ENCODE results near the gene PAK2.
"Not testable (repeated sequence)": the region's sequence is repeated elsewhere in the genome, so short reads cannot be mapped to it uniquely, and the experiment has no call there.

Gene PAK2

DNA sequence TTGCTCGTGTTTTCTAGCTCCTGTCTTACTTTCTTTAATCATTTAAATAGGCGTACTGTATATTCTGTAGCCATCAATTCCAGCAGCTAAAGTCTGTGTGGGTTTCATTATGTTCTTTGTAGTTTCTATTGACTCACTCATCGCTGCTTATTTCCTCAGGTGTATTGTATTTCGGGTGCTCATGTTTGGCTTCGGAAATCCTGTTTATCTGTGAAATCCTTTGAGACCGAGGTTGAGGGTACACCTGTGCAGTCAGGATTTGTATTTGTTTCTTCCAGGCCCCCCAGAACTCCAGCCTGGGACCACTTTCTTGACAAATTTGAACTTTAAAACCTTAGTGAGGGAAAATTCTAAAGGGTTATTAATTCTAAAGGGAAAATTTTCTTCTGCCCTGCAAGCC is 2.0 kb upstream of the PAK2 start:
- no peak for DNase-seq

DNA sequence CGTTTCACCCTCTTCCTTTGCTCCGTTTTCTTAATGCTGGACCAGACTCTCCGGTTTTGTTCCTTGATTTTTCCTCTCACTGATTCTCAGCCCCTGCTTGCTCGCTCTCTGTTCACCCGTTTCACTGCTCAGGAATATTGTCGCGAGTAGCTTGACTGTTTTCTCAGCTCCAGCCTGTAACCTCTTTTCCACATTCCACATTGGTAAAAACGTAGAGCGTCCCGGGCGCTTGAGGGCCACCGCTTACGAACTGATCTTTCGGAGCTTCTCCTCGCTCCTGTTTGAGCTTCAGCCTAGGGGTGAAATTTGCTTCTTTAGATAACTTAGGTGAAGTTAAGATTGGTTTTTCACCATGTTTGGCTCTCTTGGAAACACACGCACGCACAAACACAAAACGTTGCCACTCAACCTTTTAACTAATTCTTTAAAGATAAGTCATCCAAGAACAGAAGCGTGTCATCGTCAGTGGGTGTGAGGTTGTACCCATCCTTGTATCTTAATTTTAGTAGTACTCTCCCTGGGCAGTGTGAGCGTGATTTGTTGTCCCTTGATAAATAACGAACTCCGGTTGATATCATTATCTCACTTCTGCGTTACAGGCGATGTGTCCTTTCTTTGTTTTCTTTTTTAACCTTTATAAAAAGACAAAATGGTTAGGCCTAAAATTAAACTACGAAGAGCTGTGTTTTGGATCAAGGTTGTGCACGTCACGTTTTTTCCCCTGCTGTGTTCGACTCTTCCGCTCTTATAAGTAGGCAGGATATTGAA is 1.0 kb downstream of the PAK2 start:
- peak; percentile 29 for DNase-seq

DNA sequence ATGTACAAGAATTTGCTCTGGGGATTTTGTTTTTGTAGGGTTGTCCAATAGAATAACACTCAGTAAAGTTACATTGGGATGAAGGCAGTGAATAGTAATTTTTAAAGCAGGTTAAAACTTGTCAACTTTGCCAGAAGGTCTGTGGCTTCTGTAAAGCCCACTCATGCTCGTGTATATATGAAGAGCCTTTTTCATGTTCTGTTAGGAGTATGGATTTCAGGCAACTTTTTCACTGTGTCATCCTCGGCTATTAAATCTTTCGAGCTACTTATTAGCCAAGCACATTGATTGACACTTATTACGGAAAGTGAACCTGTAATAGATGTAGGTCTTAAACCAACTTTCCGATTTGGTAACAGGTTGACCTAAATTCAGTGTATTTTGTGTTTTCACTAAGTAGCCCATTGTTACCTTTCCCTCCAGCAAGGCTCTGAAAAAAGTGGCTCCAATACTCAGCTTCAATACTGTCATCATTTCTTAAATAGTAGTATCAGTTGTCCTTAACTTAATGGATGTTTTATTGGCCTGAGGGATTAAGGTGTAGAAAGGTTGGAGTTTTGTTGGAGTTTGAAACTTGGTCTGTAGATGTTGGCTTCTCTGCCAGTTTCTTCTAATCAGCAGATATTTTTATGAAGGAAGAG is 1.7 kb downstream of the PAK2 start:
- no peak for DNase-seq

DNA sequence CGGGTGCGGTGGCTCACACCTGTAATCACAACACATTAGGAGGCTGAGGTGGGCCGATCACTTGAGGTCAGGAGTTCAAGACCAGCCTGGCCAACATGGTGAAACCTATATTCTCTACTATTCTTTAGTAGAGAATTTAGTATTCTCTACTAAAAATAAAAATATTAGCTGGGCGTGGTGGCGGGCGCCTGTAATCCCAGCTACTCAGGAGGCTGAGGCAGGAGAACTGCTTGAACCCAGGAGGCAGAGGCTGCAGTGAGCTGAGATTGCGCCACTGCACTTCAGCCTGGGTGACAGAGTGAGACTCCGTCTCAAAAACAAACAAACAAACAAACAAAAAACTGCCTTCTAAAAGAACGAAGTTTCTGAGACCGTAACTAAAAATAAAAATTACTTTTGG is 3.9 kb downstream of the PAK2 start:
- not testable (repeated sequence) for DNase-seq

DNA sequence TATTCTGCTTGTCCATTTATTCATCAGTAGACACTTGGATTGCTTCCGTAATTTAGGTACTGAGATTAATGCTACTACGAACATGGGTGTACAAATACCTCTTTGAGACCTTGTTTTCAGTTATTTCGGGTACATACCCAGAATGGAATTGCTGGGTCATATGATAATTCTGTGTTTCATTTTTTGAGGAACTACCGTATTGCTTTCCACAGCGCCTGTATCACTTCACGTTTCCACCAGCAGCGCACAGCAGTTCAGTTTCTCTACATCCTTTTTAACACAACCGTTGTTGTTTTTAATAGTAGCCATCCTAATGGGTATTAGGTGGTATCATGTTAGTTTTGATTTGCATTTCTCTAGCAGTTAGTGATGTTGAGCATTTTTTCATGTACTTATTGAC is 9.5 kb downstream of the PAK2 start:
- no peak for DNase-seq

DNA sequence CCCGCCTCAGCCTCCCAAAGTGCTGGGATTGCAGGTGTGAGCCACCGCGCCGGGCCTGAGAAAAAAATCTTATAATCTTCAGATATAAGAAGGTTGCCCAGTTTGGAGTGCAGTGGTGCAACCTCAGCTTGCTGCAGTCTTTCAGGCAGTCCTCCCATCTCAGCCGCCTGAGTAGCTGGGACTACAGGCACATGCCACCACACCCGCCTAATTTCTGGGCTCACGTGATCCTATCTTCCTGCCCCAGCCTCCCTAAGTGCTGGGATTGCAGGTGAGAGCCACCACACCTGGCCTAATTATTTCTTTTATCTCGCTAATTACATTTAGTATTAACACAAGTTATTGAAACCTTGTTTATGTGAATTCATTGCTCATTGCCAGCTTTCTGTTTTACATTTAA is 13.5 kb downstream of the PAK2 start:
- DNase-seq, result no peak

DNA sequence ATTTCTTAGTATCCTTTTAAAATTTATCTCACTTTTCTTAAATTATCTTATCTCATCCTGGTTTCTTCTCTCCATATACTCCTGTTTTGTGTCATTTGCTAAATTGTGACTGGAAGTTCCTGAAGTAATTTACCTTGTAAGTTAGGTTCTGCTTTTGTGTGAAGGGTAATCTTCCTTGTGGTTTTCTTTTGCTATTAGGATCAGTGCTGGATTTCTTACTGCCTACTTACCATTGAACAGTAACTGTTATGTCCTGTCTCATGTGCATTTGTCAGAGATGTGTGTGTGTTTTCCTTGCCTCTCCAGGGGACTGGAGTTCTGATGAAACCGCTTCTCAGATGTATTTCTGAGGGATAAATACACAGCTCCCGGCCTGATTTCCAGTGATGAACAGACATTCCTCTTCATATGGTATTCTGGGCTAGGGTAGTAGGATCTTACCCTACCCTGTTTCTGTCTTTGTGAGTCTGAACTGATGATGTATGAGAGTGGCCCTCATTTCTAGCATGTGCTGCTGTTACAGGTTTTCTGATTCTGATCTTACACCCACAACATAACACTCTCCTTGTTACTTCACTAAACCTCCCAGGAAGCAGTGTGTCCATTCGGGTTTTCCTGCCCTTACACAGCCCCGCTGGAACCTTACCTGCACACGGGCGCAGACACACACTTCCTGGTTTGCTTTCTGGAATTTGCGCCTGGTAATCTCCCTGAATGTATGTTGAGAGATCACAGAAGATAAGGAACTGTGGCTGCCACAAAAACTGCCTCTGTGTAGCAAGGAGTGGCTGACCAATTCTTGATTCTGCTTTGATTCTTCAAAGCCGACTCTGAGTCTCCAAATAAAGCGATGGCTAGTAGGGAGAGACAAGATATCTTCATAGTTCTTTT is 14.7 kb downstream of the PAK2 start:
- DNase-seq, result no peak

DNA sequence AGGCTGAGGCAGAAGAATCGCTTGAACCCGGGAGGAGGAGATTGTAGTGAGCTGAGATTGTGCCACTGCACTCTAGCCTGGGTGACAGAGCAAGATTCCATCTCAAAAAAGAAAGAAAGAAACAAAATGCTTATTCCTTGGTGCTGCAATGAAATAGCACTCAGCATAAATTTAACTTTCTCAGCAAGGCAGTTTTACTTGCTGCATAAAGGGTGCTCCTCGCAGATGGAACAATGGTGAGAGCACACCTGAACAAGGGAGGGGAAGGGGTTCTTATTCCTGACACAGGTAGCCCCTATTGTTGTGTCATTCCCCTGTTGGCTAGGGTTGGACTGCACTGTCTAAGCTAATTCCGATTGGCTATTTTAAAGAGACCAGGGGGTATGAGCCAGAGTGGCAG is 17.1 kb downstream of the PAK2 start:
- DNase-seq, result no peak

DNA sequence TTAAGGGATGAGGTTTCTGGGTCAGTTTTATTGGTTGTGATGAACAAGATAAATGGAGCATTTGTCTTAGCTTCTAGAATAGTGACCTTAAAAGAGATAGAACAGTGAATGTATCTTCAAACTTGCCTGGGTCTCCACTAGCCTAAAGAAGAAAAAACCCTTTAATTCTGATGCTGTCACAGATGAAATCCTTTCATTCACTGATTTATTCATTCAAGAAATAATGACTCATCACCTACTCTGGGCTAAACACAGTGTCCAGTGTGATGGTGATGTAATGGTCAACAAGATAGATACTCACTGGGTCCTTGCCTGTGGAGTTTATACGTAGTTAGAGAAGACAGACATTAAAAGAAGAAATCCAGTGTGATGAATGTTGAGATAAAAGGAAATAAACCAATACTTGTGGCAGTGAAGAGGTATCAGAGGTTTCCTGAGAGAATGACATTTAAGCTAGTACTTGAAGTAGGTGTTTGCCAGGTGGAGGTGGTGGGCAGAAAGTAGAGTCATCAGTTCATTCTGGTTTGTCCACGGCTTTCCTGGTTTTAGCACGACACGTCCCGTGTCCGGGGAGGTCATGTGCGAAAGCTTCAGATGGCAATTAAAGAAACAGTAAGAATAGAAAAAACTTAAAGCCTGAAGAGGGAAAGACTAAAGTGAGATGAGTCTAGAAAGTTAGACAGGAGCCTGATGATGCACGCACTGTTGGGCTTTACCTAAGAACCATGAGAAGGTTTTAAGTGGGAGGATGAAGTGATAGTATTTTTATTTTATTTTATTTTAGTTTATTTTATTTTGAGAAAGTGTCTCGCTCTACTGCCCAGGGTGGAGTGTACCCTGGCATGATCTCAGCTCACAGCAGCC is 18.5 kb downstream of the PAK2 start:
- DNase-seq, result no peak

DNA sequence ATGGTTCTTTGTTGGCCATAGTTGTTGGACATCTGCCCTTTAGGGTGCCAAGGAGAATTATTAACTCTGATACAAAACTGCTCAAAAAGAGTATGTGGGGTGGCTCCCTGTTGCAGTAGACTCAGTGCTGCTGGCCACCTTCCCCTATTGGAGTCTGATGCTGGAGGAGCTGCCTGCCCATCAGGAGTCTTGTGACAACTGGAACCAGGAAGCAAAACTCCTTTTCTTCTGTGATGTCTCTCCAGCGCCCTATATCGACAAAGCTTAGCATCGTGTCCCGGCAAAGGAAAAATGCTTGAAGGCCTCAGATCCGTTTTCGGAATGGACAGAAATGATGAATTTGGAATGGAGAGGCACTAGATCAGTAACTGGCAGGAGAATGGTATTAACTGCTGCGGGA is 23.5 kb downstream of the PAK2 start:
- no peak for DNase-seq

DNA sequence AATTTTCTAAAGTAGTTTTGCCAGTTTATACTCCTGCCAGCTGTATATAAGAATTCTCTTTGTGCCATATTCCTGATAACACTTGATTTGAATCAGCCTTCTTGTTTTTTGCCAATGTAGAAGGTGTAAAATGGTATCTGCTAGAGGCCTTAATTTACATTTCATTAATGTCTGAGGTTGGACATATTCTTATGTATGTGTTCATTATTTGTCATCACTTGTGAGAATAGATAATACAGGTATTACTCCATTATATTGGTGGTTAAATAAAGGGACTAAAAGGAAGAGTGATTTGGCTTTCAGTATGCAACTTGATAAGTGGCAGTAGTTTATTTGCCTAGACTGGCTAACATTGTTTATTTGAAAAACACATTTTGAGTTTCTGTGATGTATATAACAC is 25.8 kb downstream of the PAK2 start:
- DNase-seq, result no peak

DNA sequence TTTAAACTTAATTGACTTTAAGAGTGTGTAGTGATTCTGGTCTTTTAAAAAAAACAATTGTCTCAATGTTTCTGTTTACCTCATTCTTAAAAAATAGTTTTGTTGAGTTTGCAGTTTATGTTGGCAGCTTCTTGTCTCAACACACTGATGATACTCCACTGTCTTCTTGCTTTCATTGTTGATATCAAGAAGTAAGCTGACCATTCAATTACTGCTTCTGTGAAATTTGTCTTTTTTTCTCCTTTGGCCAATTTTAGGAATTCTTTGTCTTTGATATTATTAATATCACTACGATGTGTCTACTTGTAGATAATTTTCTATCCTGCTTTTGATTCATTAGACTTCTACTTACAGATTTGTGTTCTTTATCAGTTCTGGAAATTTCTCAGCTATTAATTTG is 31.4 kb downstream of the PAK2 start:
- DNase-seq, result no peak

DNA sequence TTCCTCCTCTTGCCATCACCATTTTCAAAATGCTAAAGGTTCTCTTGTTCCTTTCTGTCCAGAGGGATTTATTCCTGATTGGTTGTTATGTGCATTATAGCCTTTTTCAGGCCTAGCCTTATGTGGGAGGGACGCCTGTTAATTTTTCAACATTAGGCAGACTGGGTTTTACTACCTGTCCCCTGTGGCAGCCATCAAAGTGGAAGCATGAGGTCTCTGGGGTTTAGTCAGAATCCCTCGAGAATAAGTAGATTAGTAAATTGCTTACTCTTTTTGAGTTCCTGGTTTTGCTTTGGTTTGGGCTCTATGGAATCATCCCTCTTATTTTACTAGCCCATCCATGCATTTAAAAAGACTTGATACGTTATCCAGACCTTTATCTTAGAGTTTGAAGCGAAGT is 32.4 kb downstream of the PAK2 start:
- no peak for DNase-seq

DNA sequence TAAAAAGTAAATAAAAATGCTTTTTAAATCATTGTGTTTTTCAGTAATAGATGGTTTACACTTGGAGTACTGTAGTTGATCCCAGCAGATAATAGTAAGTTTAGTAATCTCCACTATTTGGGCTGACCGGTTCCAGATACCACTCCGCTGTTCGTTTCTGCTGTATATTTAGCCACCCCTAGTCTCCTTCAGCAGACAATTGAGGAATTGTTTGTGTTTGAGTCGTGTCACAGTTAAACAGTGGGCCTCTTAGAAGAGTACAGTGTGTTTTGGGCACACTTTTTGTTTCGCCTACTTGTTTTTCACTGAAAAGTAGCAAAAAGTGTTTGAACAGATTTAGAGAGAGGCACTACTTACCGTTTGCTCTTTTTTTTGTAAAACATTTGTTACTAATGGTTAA is 33.2 kb downstream of the PAK2 start:
- no peak for DNase-seq

DNA sequence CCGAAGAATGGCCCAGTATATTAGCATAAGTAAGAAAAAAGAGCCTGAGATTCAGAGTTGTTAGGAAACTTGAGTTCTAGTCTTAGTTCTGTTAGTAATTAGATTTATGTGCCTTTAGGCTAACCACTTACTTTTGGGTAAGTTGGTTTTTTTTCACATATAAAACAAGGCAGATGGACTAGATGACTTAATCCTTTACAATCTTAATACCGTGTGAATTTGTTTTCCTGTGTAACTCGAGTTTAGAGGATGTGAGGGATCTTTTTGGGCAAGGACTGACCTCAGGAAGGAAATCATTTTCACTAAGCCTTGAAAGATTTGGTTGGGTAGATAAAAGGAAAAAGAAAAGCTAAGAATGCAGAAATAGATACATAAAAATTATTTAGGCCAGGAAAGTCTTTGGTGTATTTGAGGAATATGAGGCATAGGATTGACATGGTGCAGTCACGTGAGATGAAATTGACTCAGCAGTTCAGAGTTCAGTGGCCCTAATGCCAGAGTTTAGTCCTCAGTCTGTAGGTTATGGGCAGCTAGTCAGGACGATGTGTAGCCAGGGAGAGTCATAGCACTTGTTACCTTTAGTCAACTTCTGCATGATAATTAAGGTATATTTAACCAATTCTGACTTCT is 34.6 kb downstream of the PAK2 start:
- DNase-seq, result no peak

DNA sequence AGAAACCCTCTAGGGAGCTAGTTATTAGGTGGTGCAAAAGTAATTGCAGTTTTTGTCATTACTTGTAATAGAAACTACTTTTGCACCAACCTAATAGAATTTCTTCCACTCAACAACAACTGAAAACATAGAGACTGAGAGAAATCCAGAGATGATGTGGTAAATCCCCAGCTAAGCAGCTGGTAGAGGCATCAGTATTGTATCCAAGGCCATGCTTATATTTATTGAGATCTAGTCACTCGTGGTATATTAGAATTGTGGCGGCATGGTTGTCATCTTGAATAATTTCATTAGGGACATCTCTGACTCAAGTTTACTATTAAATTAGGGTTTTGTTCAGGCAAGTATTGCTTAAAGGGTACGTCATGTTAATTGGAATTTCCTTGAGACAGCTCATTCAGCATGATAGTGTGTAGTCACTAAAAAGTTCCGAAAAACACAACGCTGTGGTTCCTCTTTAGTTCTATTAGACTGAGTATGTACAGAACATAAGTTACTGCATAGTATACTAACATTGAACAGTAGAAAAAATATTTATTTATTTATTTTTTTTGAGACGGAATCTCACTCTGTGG is 35.3 kb downstream of the PAK2 start:
- DNase-seq, result no peak

DNA sequence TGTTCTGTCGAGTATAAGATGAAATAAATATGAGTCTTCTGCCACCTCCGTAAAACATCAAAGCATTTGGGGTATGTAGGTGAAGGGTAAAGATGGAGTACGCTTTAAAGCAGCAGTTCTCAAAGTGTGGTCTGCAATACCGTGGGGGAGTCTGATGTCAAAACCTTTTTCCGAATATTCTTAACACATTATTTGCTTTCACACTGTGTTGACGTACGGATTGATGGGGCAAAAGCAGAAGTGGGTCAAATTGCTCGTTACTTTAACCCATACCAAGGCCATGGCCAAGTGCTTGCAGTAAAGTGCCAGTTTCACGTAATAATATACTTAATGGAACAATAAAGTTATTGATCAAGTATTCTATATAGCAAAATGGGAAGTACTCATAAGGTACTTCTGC is 36.3 kb downstream of the PAK2 start:
- DNase-seq, result no peak

DNA sequence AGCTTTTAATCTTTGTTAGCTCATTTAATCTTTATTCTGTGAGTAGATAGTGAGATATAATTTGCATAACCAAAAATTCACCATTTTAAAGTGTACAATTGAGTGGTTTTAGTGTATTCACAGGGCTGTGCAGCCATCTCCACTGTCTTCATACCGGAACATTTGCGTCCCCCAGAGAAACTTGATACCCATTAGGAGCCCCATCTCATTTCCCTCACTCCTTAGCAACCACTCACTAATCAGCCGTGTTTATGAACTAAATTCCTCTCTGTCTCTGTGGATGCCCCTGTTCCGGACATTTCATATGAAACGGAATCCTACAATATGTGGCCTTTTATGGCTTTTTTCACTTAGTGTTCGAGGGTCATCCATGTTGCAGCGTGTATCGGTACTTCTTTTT is 38.2 kb downstream of the PAK2 start:
- no peak for DNase-seq

DNA sequence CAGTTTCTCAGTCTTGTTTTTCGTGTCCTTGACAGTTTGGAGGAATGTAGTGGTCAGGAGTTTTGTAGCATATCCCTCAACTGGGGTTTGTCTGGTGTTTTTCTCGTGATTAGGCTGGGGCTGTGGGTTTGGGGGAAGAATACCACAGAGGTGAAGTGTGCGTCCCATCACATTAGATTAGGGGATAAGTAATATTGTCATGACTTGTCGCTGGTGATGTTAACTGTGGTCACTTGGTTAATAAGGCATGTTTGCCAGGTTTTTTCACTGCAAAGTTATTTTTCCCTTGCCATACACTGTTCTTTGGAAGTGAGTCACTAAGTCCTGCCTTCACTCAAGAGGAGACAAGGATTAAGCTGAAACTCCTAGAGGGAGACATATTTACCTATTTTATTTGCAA is 39.1 kb downstream of the PAK2 start:
- no peak for DNase-seq

DNA sequence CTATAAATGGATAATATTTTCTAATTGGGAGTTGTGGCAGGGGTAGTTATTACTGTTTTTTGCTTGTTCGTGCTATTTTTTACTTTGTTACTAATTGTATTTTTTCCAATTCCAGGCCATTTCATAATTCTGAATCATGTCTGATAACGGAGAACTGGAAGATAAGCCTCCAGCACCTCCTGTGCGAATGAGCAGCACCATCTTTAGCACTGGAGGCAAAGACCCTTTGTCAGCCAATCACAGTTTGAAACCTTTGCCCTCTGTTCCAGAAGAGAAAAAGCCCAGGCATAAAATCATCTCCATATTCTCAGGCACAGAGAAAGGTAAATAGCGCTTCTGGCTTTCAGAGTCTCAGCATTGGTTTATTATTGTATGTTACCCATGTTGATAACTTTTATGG is 42.9 kb downstream of the PAK2 start:
- no peak for DNase-seq

DNA sequence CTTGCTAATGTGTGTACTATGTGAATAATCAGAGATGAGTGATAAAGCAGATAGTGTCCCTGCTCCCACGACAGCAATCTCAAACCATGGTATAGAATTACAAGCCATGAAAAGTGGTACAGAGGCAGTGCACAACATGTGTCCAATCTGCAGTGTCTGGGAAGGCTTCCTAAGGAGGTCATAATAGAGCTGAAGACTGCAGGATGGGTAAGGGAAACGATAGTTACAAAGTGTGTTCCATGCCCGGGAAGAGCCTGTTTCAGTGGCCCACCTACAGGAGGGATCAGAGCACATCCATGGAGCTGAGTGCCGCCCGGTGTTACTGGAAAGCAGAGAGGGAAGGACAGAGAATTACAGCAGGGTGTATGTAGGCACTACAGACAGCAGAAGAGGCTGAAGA is 48.9 kb downstream of the PAK2 start:
- DNase-seq, result no peak

DNA sequence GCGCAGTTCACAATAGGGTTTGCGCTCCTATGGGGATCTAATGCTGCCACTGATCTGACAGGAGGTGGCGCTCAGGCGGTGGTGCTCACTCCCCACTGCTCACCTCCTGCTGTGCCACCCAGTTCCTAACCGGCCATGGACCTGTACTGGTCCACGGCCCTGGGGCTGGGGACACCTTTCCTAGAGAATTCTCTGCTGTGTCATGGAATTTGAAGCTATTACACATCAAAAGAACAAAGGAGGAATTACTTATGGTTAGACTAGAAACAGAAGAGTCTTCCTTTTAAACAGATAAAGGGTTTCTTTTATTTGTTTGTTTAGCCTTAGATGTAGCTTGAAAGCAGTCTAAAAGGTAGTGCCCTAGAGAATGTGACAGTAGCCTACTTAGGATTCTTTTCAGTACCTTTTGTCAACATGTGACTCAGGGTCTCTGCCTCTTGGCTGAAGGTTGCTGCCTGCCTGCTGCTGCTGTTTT is 50.3 kb downstream of the PAK2 start:
- no peak for DNase-seq

Measured in activated T-cell treated with anti-CD3 and anti-CD28 coated beads for 4 hours (primary cell).